ENCODE measurements around the gene SPACA4.
"Not testable (repeated sequence)": the region's sequence is repeated elsewhere in the genome, so short reads cannot be mapped to it uniquely, and the experiment has no call there.

SPACA4 gene

GRCh38 chr19:48606463-48607358, at the start of gene SPACA4:
TSS of gene SPACA4 (plus strand) at chr19:48606742. CDS start at chr19:48606979, 237 bp downstream.
- in situ Hi-C loops (cut with MboI; ENCODE audit: low sequenced_read_pairs): no loop called here

GRCh38 chr19:48556825-48557224, 49.7 kb upstream of the SPACA4 start:
- in situ Hi-C loops (cut with MboI; ENCODE audit: low sequenced_read_pairs): no loop called here

- in situ Hi-C loops (cut with MboI; ENCODE audit: low sequenced_read_pairs): no loop called here
These were observed 48.4 kb upstream of the SPACA4 start for GRCh38 chr19:48558018-48558684.

GRCh38 chr19:48560095-48560530, 46.4 kb upstream of the SPACA4 start:
- in situ Hi-C loops (cut with MboI; ENCODE audit: low sequenced_read_pairs): no loop called here

- in situ Hi-C loops (cut with MboI; ENCODE audit: low sequenced_read_pairs): no loop called here
These were observed 45.1 kb upstream of the SPACA4 start for GRCh38 chr19:48561412-48561811.

GRCh38 chr19:48565090-48565489, 41.5 kb upstream of the SPACA4 start:
- in situ Hi-C loops (cut with MboI; ENCODE audit: low sequenced_read_pairs): no loop called here

- in situ Hi-C loops (cut with MboI; ENCODE audit: low sequenced_read_pairs): no loop called here
These were observed 38.1 kb upstream of the SPACA4 start for GRCh38 chr19:48568345-48568886.

GRCh38 chr19:48569814-48570213, 36.7 kb upstream of the SPACA4 start:
- in situ Hi-C loops (cut with MboI; ENCODE audit: low sequenced_read_pairs): no loop called here

GRCh38 chr19:48571378-48572162, 35.0 kb upstream of the SPACA4 start:
- in situ Hi-C loops (cut with MboI; ENCODE audit: low sequenced_read_pairs): no loop called here

- in situ Hi-C loops (cut with MboI; ENCODE audit: low sequenced_read_pairs): no loop called here
These were observed 33.4 kb upstream of the SPACA4 start for GRCh38 chr19:48573163-48573505.

GRCh38 chr19:48575931-48576622, 30.5 kb upstream of the SPACA4 start:
- in situ Hi-C loops (cut with MboI; ENCODE audit: low sequenced_read_pairs): no loop called here

GRCh38 chr19:48577908-48578307, 28.6 kb upstream of the SPACA4 start:
- in situ Hi-C loops (cut with MboI; ENCODE audit: low sequenced_read_pairs): not testable (repeated sequence)

GRCh38 chr19:48578891-48579290, 27.7 kb upstream of the SPACA4 start:
- in situ Hi-C loops (cut with MboI; ENCODE audit: low sequenced_read_pairs): no loop called here

GRCh38 chr19:48582168-48582567, 24.4 kb upstream of the SPACA4 start:
- in situ Hi-C loops (cut with MboI; ENCODE audit: low sequenced_read_pairs): loop anchor here (10.0 kb wide), 2 partner anchors 77 to 247 kb away; no protein-coding TSS in a partner anchor

GRCh38 chr19:48587387-48587786, 19.2 kb upstream of the SPACA4 start:
- in situ Hi-C loops (cut with MboI; ENCODE audit: low sequenced_read_pairs): loop anchor here (10.0 kb wide), 2 partner anchors 83 to 253 kb away; no protein-coding TSS in a partner anchor

GRCh38 chr19:48588670-48589401, 17.7 kb upstream of the SPACA4 start:
- in situ Hi-C loops (cut with MboI; ENCODE audit: low sequenced_read_pairs): loop anchor here (10.0 kb wide), 2 partner anchors 84 to 254 kb away; no protein-coding TSS in a partner anchor

GRCh38 chr19:48591021-48591420, 15.5 kb upstream of the SPACA4 start:
- in situ Hi-C loops (cut with MboI; ENCODE audit: low sequenced_read_pairs): no loop called here

GRCh38 chr19:48595171-48595570, 11.4 kb upstream of the SPACA4 start:
- in situ Hi-C loops (cut with MboI; ENCODE audit: low sequenced_read_pairs): no loop called here

GRCh38 chr19:48595833-48596232, 10.7 kb upstream of the SPACA4 start:
- in situ Hi-C loops (cut with MboI; ENCODE audit: low sequenced_read_pairs): no loop called here

GRCh38 chr19:48596237-48596636, 10.3 kb upstream of the SPACA4 start:
- in situ Hi-C loops (cut with MboI; ENCODE audit: low sequenced_read_pairs): no loop called here
